ENCODE results near the gene ERP44.
"Not testable (repeated sequence)": the region's sequence is repeated elsewhere in the genome, so short reads cannot be mapped to it uniquely, and the experiment has no call there.

ERP44 gene

DNA sequence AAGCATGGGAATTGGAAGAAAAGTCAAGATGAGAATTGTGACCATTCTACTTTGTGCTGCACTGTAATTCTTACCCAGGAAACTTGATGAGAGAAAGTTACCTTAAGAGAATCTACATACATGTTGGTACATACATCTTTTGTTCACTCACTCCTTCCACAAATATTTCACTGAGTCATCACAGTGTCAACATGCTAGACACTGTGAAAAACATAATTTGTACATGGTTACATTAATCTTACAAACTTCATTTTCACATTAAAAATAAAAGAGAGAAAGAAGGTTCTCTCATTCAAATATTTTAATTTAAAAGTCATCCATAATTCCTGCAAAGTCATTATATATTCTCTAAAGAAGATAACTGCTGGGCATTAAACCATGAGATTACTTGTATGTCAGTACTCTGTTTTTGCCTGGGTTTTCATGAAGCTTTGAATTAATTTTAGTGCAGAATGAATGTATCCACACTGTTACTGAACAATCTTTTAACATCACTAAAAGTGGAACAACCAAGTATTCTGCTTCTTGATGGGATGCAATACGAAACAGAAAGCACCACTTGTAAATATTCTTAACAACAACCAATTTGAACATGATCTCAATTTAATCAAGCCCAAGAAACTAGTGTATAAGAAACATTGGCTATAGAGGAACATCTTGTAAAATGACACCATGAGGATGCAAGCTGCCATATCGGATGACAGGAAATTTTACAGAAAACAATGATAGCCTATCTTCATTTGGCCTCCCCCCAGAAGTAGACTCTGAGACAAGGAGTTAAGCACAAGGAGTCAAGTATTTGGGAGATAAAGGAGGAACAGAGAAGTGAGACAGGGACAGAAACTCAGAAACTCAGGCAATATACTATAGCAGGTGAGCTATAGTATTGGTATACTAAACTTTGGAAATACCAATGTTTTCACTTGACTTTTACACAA lies 28.4 kb downstream of the ERP44 start:
- no peaks in the 10 kb centered on the region for H3K27me3 ChIP-seq (ENCODE audit: insufficient read depth, low read length)
- H3K4me3 ChIP-seq (ENCODE audit: low read depth, low read length), result no peak overlapping the region
- no peak overlapping the region for H2AFZ ChIP-seq (ENCODE audit: low read length, unreplicated experiment)
- peaks cover 20% of the 10 kb centered on the region for H3K79me2 ChIP-seq (ENCODE audit: control insufficient read depth, insufficient read depth, low read length, unreplicated experiment)
- no peaks in the 10 kb centered on the region for H3K36me3 ChIP-seq (ENCODE audit: insufficient read depth, low read length)
- no peak overlapping the region for H3K27ac ChIP-seq (ENCODE audit: low read depth, low read length)
- H3K4me1 ChIP-seq (ENCODE audit: control insufficient read depth, insufficient read depth, low read length, unreplicated experiment), result peaks cover 26% of the 10 kb centered on the region

DNA sequence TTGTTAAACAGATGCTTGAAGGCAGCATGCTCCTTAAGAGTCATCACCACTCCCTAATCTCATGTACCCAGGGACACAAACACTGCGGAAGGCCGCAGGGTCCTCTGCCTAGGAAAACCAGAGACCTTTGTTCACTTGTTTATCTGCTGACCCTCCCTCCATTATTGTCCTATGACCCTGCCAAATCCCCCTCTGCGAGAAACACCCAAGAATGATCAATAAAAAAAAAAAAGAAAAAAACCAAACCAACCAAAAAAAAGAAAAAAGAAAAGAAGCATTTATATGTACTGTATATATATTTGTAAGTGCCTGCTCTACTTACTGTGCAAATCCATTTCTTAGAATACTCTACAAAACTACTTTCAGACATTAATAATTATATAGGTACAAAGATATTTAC lies 29.7 kb downstream of the ERP44 start:
- not testable (repeated sequence) for H3K36me3 ChIP-seq (ENCODE audit: insufficient read depth, low read length); H3K27me3 ChIP-seq (ENCODE audit: insufficient read depth, low read length); H2AFZ ChIP-seq (ENCODE audit: low read length, unreplicated experiment); H3K27ac ChIP-seq (ENCODE audit: low read depth, low read length); H3K4me3 ChIP-seq (ENCODE audit: low read depth, low read length)
- H3K4me1 ChIP-seq (ENCODE audit: control insufficient read depth, insufficient read depth, low read length, unreplicated experiment), result peaks cover 36% of the 10 kb centered on the region
- peaks cover 26% of the 10 kb centered on the region for H3K79me2 ChIP-seq (ENCODE audit: control insufficient read depth, insufficient read depth, low read length, unreplicated experiment)

DNA sequence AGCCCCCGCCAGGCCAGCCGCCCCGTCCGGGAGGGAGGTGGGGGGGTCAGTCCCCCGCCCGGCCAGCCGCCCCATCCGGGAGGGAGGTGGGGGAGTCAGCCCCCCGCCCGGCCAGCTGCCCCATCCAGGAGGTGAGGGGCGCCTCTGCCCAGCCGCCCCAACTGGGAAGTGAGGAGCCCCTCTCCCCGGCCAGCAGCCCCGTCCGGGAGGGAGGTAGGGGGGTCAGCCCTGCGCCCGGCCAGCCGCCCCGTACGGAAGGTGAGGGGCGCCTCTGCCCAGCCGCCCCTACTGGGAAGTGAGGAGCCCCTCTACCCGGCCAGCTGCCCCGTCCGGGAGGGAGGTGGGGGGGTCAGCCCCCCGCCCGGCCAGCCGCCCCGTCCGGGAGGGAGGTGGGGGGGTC lies 30.8 kb downstream of the ERP44 start:
- not testable (repeated sequence) for H3K4me3 ChIP-seq (ENCODE audit: low read depth, low read length); H2AFZ ChIP-seq (ENCODE audit: low read length, unreplicated experiment); H3K27me3 ChIP-seq (ENCODE audit: insufficient read depth, low read length); H3K27ac ChIP-seq (ENCODE audit: low read depth, low read length); H3K36me3 ChIP-seq (ENCODE audit: insufficient read depth, low read length)
- peaks cover 41% of the 10 kb centered on the region for H3K4me1 ChIP-seq (ENCODE audit: control insufficient read depth, insufficient read depth, low read length, unreplicated experiment)
- H3K79me2 ChIP-seq (ENCODE audit: control insufficient read depth, insufficient read depth, low read length, unreplicated experiment), result peaks cover 19% of the 10 kb centered on the region

- no peaks in the 10 kb centered on the region for H3K36me3 ChIP-seq (ENCODE audit: insufficient read depth, low read length)
- no peaks in the 10 kb centered on the region for H3K27me3 ChIP-seq (ENCODE audit: insufficient read depth, low read length)
- peak overlapping the region; percentile 64 for H3K4me3 ChIP-seq (ENCODE audit: low read depth, low read length)
- peaks cover 21% of the 10 kb centered on the region for H3K79me2 ChIP-seq (ENCODE audit: control insufficient read depth, insufficient read depth, low read length, unreplicated experiment)
- no peak overlapping the region for H2AFZ ChIP-seq (ENCODE audit: low read length, unreplicated experiment)
- peaks cover 41% of the 10 kb centered on the region for H3K4me1 ChIP-seq (ENCODE audit: control insufficient read depth, insufficient read depth, low read length, unreplicated experiment)
- peak overlapping the region; percentile 81 for H3K27ac ChIP-seq (ENCODE audit: low read depth, low read length)
These were observed 32.3 kb downstream of the ERP44 start for GRCh38 chr9:100066539-100066938.

- Histone ChIP-seq H3K27ac (ENCODE audit: low read depth, low read length) (peak overlapping the region; percentile 81), H3K79me2 (ENCODE audit: control insufficient read depth, insufficient read depth, low read length, unreplicated experiment) (peaks cover 15% of the 10 kb centered on the region)
These were observed 33.8 kb downstream of the ERP44 start for GRCh38 chr9:100064872-100065581.

GRCh38 chr9:100063185-100063584 lies 35.6 kb downstream of the ERP44 start:
- H3K36me3 ChIP-seq (ENCODE audit: insufficient read depth, low read length), result no peaks in the 10 kb centered on the region
- no peak overlapping the region for H3K4me3 ChIP-seq (ENCODE audit: low read depth, low read length)
- H3K4me1 ChIP-seq (ENCODE audit: control insufficient read depth, insufficient read depth, low read length, unreplicated experiment), result peaks cover 31% of the 10 kb centered on the region
- H2AFZ ChIP-seq (ENCODE audit: low read length, unreplicated experiment), result no peak overlapping the region
- H3K79me2 ChIP-seq (ENCODE audit: control insufficient read depth, insufficient read depth, low read length, unreplicated experiment), result peaks cover 15% of the 10 kb centered on the region
- no peak overlapping the region for H3K27ac ChIP-seq (ENCODE audit: low read depth, low read length)
- no peaks in the 10 kb centered on the region for H3K27me3 ChIP-seq (ENCODE audit: insufficient read depth, low read length)

More at GRCh38 chr9:100064872-100065581, 33.8 kb downstream of the ERP44 start:
- Histone ChIP-seq H3K36me3 (ENCODE audit: insufficient read depth, low read length) (no peaks in the 10 kb centered on the region), H3K27me3 (ENCODE audit: insufficient read depth, low read length) (no peaks in the 10 kb centered on the region), H2AFZ (ENCODE audit: low read length, unreplicated experiment) (no peak overlapping the region), H3K4me1 (ENCODE audit: control insufficient read depth, insufficient read depth, low read length, unreplicated experiment) (peaks cover 33% of the 10 kb centered on the region), H3K4me3 (ENCODE audit: low read depth, low read length) (no peak overlapping the region)

GRCh38 chr9:100062683-100063082 lies 36.1 kb downstream of the ERP44 start:
- Histone ChIP-seq H3K79me2 (ENCODE audit: control insufficient read depth, insufficient read depth, low read length, unreplicated experiment) (peaks cover 15% of the 10 kb centered on the region), H3K4me1 (ENCODE audit: control insufficient read depth, insufficient read depth, low read length, unreplicated experiment) (peaks cover 31% of the 10 kb centered on the region)
- not testable (repeated sequence) for H3K27ac ChIP-seq (ENCODE audit: low read depth, low read length); H3K27me3 ChIP-seq (ENCODE audit: insufficient read depth, low read length); H3K36me3 ChIP-seq (ENCODE audit: insufficient read depth, low read length); H2AFZ ChIP-seq (ENCODE audit: low read length, unreplicated experiment); H3K4me3 ChIP-seq (ENCODE audit: low read depth, low read length)

DNA sequence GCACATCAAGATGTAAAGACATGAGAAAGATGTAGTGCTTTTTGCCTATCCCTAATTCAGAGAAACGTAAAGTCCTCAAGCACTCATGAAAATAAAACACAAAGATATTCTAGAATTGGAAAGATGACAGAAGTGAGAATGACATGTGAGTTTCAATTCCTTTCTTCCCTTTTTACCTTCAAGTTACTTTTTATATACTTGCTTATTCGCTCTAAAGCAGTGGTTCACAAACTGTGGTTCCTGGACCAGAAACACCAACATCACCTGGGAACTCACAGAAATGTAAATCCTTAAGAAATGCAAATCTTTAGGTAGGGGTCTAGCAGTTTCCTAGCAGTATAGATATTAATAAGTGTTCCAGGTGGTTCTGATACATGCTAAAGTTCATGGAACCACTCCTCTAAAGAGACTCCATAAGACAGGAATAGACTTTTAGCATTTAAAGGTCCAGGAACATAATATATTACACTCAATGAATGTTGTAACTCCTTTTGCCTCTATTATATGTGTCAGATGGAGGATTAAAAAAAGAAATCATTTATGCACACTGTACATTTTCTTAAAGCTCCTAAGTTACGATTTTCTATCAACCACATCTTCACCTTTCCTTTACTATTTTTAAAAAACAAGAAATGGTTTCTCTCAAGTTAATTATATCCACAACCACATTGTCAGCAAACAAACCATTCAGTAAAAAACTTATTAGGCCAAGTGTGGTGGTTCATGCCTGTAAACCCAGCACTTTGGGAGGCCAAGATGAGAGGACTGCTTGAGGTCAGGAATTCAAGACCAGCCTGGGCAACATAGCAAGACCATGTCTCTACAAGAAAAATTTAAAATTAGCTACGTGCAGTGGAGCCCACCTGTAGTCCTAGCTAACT lies 39.9 kb downstream of the ERP44 start:
- no peaks in the 10 kb centered on the region for H3K36me3 ChIP-seq (ENCODE audit: insufficient read depth, low read length)
- no peaks in the 10 kb centered on the region for H3K27me3 ChIP-seq (ENCODE audit: insufficient read depth, low read length)
- peaks cover 2% of the 10 kb centered on the region for H3K79me2 ChIP-seq (ENCODE audit: control insufficient read depth, insufficient read depth, low read length, unreplicated experiment)
- H2AFZ ChIP-seq (ENCODE audit: low read length, unreplicated experiment), result no peak overlapping the region
- no peak overlapping the region for H3K27ac ChIP-seq (ENCODE audit: low read depth, low read length)
- no peak overlapping the region for H3K4me3 ChIP-seq (ENCODE audit: low read depth, low read length)
- peaks cover 4% of the 10 kb centered on the region for H3K4me1 ChIP-seq (ENCODE audit: control insufficient read depth, insufficient read depth, low read length, unreplicated experiment)

DNA sequence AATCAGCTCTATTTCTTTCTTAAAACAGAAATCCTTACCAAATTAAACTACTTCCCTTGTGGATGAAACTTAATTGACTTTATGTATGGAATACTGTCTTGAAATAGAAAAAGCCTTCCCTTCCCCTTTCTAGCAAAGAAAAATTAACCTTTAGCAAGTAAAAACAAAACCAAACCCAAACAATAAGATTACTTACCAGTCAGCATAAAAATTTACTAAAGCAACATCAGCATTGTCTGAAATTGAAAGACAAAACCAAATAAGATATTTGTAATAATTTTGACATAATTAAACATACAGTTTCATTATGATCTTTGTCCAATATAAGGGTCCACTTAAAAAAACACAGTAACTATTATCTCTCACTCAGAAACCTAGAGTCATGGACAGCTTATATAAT lies 41.2 kb downstream of the ERP44 start:
- Histone ChIP-seq H3K27ac (ENCODE audit: low read depth, low read length) (no peak overlapping the region), H3K36me3 (ENCODE audit: insufficient read depth, low read length) (no peaks in the 10 kb centered on the region), H3K4me3 (ENCODE audit: low read depth, low read length) (no peak overlapping the region), H3K79me2 (ENCODE audit: control insufficient read depth, insufficient read depth, low read length, unreplicated experiment) (no peaks in the 10 kb centered on the region), H3K4me1 (ENCODE audit: control insufficient read depth, insufficient read depth, low read length, unreplicated experiment) (no peaks in the 10 kb centered on the region), H3K27me3 (ENCODE audit: insufficient read depth, low read length) (no peaks in the 10 kb centered on the region), H2AFZ (ENCODE audit: low read length, unreplicated experiment) (no peak overlapping the region)

- Histone ChIP-seq H3K4me3 (ENCODE audit: low read depth, low read length) (no peak overlapping the region), H3K36me3 (ENCODE audit: insufficient read depth, low read length) (no peaks in the 10 kb centered on the region), H3K27ac (ENCODE audit: low read depth, low read length) (no peak overlapping the region), H3K27me3 (ENCODE audit: insufficient read depth, low read length) (no peaks in the 10 kb centered on the region), H2AFZ (ENCODE audit: low read length, unreplicated experiment) (no peak overlapping the region), H3K4me1 (ENCODE audit: control insufficient read depth, insufficient read depth, low read length, unreplicated experiment) (no peaks in the 10 kb centered on the region), H3K79me2 (ENCODE audit: control insufficient read depth, insufficient read depth, low read length, unreplicated experiment) (no peaks in the 10 kb centered on the region)
These were observed 42.2 kb downstream of the ERP44 start for GRCh38 chr9:100056561-100056960.

Measured in ACC112 (cell line).